ENCODE measurements around the gene PARD3. TPM values are rescaled to one million over a fixed set of nuclear protein-coding genes. Genes with fewer than 3 reads are reported as not detected.

PARD3 gene
- total and polyA plus RNA-seq, 8 donors = 25.6 to 54.5 (median 47.8) TPM

GRCh38 chr10:34098821-34099567 lies 716.1 kb downstream of the PARD3 start:
- Histone ChIP-seq H3K4me3 (no peak overlapping the region), H3K9me3 (peaks cover 5 to 27% of the 10 kb centered on the region in 2 donors), H3K36me3 (no peaks in the 10 kb centered on the region), H3K27me3 (no peaks in the 10 kb centered on the region), H3K27ac (no peak overlapping the region), H3K4me1 (peaks cover 0 to 4% of the 10 kb centered on the region in 2 donors)
- DNase-seq = peak in 1 of 4 donors; percentile 74
- intact Hi-C loops (cut with DNase I) = no loop called here
- no peak for TF ChIP-seq CTCF (IDR thresholded peaks at IDR 0.05)
- ATAC-seq = no peak

- H3K36me3 ChIP-seq = no peaks in the 10 kb centered on the region
- intact Hi-C loops (cut with DNase I) = no loop called here
- no peak overlapping the region for H3K27ac ChIP-seq
- no peak for TF ChIP-seq CTCF (IDR thresholded peaks at IDR 0.05)
- H3K4me3 ChIP-seq = no peak overlapping the region
- H3K4me1 ChIP-seq = peaks cover 0 to 4% of the 10 kb centered on the region in 2 donors
- no peak for ATAC-seq
- H3K9me3 ChIP-seq = peaks cover 10 to 27% of the 10 kb centered on the region in 2 donors
- DNase-seq = no peak
- no peaks in the 10 kb centered on the region for H3K27me3 ChIP-seq
Measured at GRCh38 chr10:34097682-34098081, 717.4 kb downstream of the PARD3 start.

GRCh38 chr10:34094961-34095360 lies 720.1 kb downstream of the PARD3 start:
- DNase-seq = no peak
- Histone ChIP-seq H3K4me3 (no peak overlapping the region), H3K27me3 (no peaks in the 10 kb centered on the region), H3K36me3 (no peaks in the 10 kb centered on the region), H3K27ac (no peak overlapping the region), H3K4me1 (no peaks in the 10 kb centered on the region), H3K9me3 (peaks cover 10 to 27% of the 10 kb centered on the region in 2 donors)
- TF ChIP-seq CTCF (IDR thresholded peaks at IDR 0.05) = no peak
- ATAC-seq = no peak
- intact Hi-C loops (cut with DNase I) = no loop called here

- H3K36me3 ChIP-seq = no peaks in the 10 kb centered on the region
- H3K27ac ChIP-seq = no peak overlapping the region
- DNase-seq = no peak
- intact Hi-C loops (cut with DNase I) = no loop called here
- no peak overlapping the region for H3K4me3 ChIP-seq
- no peaks in the 10 kb centered on the region for H3K27me3 ChIP-seq
- no peak for TF ChIP-seq CTCF (IDR thresholded peaks at IDR 0.05)
- no peak for ATAC-seq
- peaks cover 10 to 27% of the 10 kb centered on the region in 2 donors for H3K9me3 ChIP-seq
- H3K4me1 ChIP-seq = no peaks in the 10 kb centered on the region
Measured at GRCh38 chr10:34094146-34094696, 720.9 kb downstream of the PARD3 start.

- ATAC-seq = no peak
- no peak for TF ChIP-seq CTCF (IDR thresholded peaks at IDR 0.05)
- H3K36me3 ChIP-seq = no peaks in the 10 kb centered on the region
- intact Hi-C loops (cut with DNase I) = no loop called here
- H3K27me3 ChIP-seq = no peaks in the 10 kb centered on the region
- no peaks in the 10 kb centered on the region for H3K4me1 ChIP-seq
- no peak overlapping the region for H3K4me3 ChIP-seq
- peaks cover 10 to 27% of the 10 kb centered on the region in 2 donors for H3K9me3 ChIP-seq
- H3K27ac ChIP-seq = no peak overlapping the region
- DNase-seq = no peak
Measured at GRCh38 chr10:34092891-34093290, 722.2 kb downstream of the PARD3 start.
